K562 (cell line): ENCODE results near the gene PFDN2. TPM values are rescaled to one million over a fixed set of nuclear protein-coding genes. Genes with fewer than 3 reads are reported as not detected.

Experiments
- BCLAF1 ChIP-seq, 2 experiments: fragments of 450-650 bp in 1 of 2; IDR thresholded peaks; 2 replicates each; pipeline ENCODE4 v1.6.1; 2011 to 2017; ENCODE audit warnings: low read depth in 2 of 2, antibody characterized with exemption in 1 of 2, borderline replicate concordance in 1 of 2, low read length in 1 of 2, mild to moderate bottlenecking in 1 of 2, mixed read lengths in 1 of 2; ENCODE audit not compliant: control insufficient read depth in 1 of 2
- CCAR2 ChIP-seq: fragments of 200-400 bp; formaldehyde crosslinking; IDR thresholded peaks from 2 replicates; pipeline ENCODE4 v1.6.1; 2017; ENCODE audit warnings: mild to moderate bottlenecking, low read depth, low read length
- E2F8 ChIP-seq: fragments of 450-650 bp; IDR thresholded peaks from 2 replicates; pipeline ENCODE4 v1.7.1; 2018; ENCODE audit warnings: mild to moderate bottlenecking, low read depth; ENCODE audit not compliant: partially characterized antibody
- EP300 ChIP-seq: IDR thresholded peaks from 2 replicates; pipeline ENCODE4 v1.6.1; 2012; ENCODE audit warnings: low read length, improper control_type of control experiment
- MECOM ChIP-seq: fragments of 250-450 bp; sonication (Bioruptor Pico); IDR thresholded peaks from 2 replicates; pipeline ENCODE4 v1.8.0; 2022; ENCODE audit warnings: inconsistent platforms
- NFRKB ChIP-seq: fragments of 450-650 bp; IDR thresholded peaks from 2 replicates; pipeline ENCODE4 v1.6.1; 2016; ENCODE audit warnings: low read depth
- NFXL1 ChIP-seq: fragments of 450-650 bp; formaldehyde crosslinking; IDR thresholded peaks from 2 replicates; pipeline ENCODE4 v1.4.0; 2021; ENCODE audit warnings: mild to moderate bottlenecking
- PCBP1 ChIP-seq: fragments of 200-400 bp; formaldehyde crosslinking; IDR thresholded peaks from 2 replicates; pipeline ENCODE4 v1.6.1; 2018; ENCODE audit warnings: mild to moderate bottlenecking, low read depth, low read length; ENCODE audit not compliant: poor library complexity, severe bottlenecking
- PTTG1 ChIP-seq: fragments of 450-650 bp; IDR thresholded peaks from 2 replicates; pipeline ENCODE4 v1.6.1; 2016; ENCODE audit warnings: low read depth, mild to moderate bottlenecking, missing genetic modification characterization, missing compliant biosample characterization
- RB1 ChIP-seq: fragments of 450-650 bp; IDR thresholded peaks from 2 replicates; pipeline ENCODE4 v1.6.1; 2017; ENCODE audit warnings: low read depth, mild to moderate bottlenecking
- SIN3A ChIP-seq, 2 experiments: fragments of 150-350 bp in 1 of 2; IDR thresholded peaks; 2 replicates each; pipeline ENCODE4 v1.6.1; 2011 to 2016; ENCODE audit warnings: borderline replicate concordance in 2 of 2, low read depth in 2 of 2, low read length in 2 of 2, mild to moderate bottlenecking in 2 of 2, moderate library complexity in 2 of 2; ENCODE audit not compliant: control insufficient read depth in 1 of 2
- SRSF1 ChIP-seq: fragments of 200-400 bp; formaldehyde crosslinking; IDR thresholded peaks from 2 replicates; pipeline ENCODE4 v1.6.1; 2017; ENCODE audit warnings: mild to moderate bottlenecking, low read depth, low read length, moderate library complexity
- TBP ChIP-seq: optimal IDR thresholded peaks from 2 replicates; pipeline ENCODE3; 2011; ENCODE audit warnings: low read depth, low read length, improper control_type of control experiment
- THRA ChIP-seq: fragments of 450-650 bp; IDR thresholded peaks from 2 replicates; pipeline ENCODE4 v1.6.1; 2017; ENCODE audit warnings: mild to moderate bottlenecking, moderate library complexity
- ZBTB49 ChIP-seq: sonication (generic); formaldehyde crosslinking; IDR thresholded peaks from 2 replicates; pipeline ENCODE4 v1.8.0; 2022; ENCODE audit warnings: missing genetic modification reagents, mild to moderate bottlenecking, borderline replicate concordance
- ZFPM2 ChIP-seq: fragments of 250-450 bp; sonication (Bioruptor Pico); IDR thresholded peaks from 2 replicates; pipeline ENCODE4 v1.5.1; 2022; ENCODE audit warnings: mild to moderate bottlenecking
- ZNF696 ChIP-seq: fragments of 250-450 bp; sonication (Bioruptor Pico); conservative IDR thresholded peaks from 2 replicates; pipeline ENCODE4 v1.4.0; 2020; ENCODE audit warnings: mild to moderate bottlenecking, moderate library complexity
- polyA plus RNA-seq, 8 experiments: library from polyadenylated mRNA; depleted of rRNA in 4 of 8; stranded (reverse) in 5 of 8; unstranded in 3 of 8; fragments of >200 nt; fragmentation: Nextera tagmentation in 2 of 8; fragmentation: Illumina TruSeq in 1 of 8; extraction: Ambion mirVana in 2 of 8; extraction: Trizol in 1 of 8; gene quantifications; 2 replicates each; pipeline versions ENCODE4 v1.2.1 to v1.2.3, GENCODE V29; 2011 to 2014; ENCODE audit warnings: inconsistent platforms in 1 of 8, missing spikeins in 1 of 8
- total RNA-seq, 7 experiments: library from RNA; depleted of rRNA in 6 of 7; stranded (reverse); fragments of >200 nt in 6 of 7; fragmentation: Illumina TruSeq in 2 of 7; extraction: Trizol in 2 of 7; gene quantifications; 2 replicates each; pipeline versions ENCODE4 v1.2.1 to v1.2.3, GENCODE V29; 2011 to 2021; ENCODE audit warnings: low replicate concordance in 1 of 7

The PFDN2 gene
- total and polyA plus RNA-seq, 9 of the 15 experiments (the other 6 are each of a cell fraction or from before 2014, with no cell fraction given): 50.2 to 361 (median 144) TPM

GRCh38 chr1:161117759-161118581, at the start of gene PFDN2, which contains the start of gene NIT1 (continued):
- peak; percentile 76; the same call in 1 of the 2 replicates for TF ChIP-seq RB1
- no peak for TF ChIP-seq ZNF696
- no peak for TF ChIP-seq CCAR2
- TF ChIP-seq ZBTB49: no peak
- peak; percentile 89 to 97; a peak in 2 of 4 replicates for TF ChIP-seq SIN3A (IDR thresholded peaks at IDR 0.05; ENCODE audit: borderline replicate concordance in 2 of 2, control insufficient read depth in 1 of 2, low read depth in 2 of 2, low read length in 2 of 2)
- peak; percentile 80 for TF ChIP-seq TBP
- no peak for TF ChIP-seq MECOM (CRISPR knock-in tag)
- TF ChIP-seq EP300: no peak
- TF ChIP-seq NFXL1 (CRISPR knock-in tag): no peak
- no peak for TF ChIP-seq SRSF1
- no peak for TF ChIP-seq ZFPM2
- TF ChIP-seq E2F8: peak; percentile 68
- TF ChIP-seq PCBP1: no peak
- no peak for TF ChIP-seq PTTG1 (tag)
- TF ChIP-seq NFRKB: peak; percentile 86
- no peak for TF ChIP-seq THRA
- 0 out of 4 replicates have a peak, but pooled peaks of 1 of the 2 experiments have one; percentile 23 for TF ChIP-seq BCLAF1 (IDR thresholded peaks at IDR 0.05; ENCODE audit: borderline replicate concordance in 1 of 2, control insufficient read depth in 1 of 2, low read depth in 2 of 2, low read length in 1 of 2)
